ENCODE results near the gene NPAS1.

Gene NPAS1

GRCh38 chr19:47068876-47069406, 49.3 kb downstream of the NPAS1 start:
- TF ChIP-seq CTCF (conservative IDR thresholded peaks at IDR 0.05), result no peak
- no peak overlapping the region for H3K27ac ChIP-seq

GRCh38 chr19:47069795-47070194, 50.2 kb downstream of the NPAS1 start:
- H3K27ac ChIP-seq, result no peak overlapping the region
- no peak for TF ChIP-seq CTCF (conservative IDR thresholded peaks at IDR 0.05)

- no peak for TF ChIP-seq CTCF (conservative IDR thresholded peaks at IDR 0.05)
These were observed 51.1 kb downstream of the NPAS1 start for GRCh38 chr19:47070756-47071155.

GRCh38 chr19:47071731-47072130, 52.1 kb downstream of the NPAS1 start:
- TF ChIP-seq CTCF (conservative IDR thresholded peaks at IDR 0.05), result no peak
- no peak overlapping the region for H3K27ac ChIP-seq

More at GRCh38 chr19:47070756-47071155, 51.1 kb downstream of the NPAS1 start:
- H3K27ac ChIP-seq, result no peak overlapping the region

GRCh38 chr19:47072323-47072722, 52.7 kb downstream of the NPAS1 start:
- no peak overlapping the region for H3K27ac ChIP-seq
- TF ChIP-seq CTCF (conservative IDR thresholded peaks at IDR 0.05), result no peak

- no peak for TF ChIP-seq CTCF (conservative IDR thresholded peaks at IDR 0.05)
These were observed 53.9 kb downstream of the NPAS1 start for GRCh38 chr19:47073574-47073973.

GRCh38 chr19:47074621-47075020, 55.0 kb downstream of the NPAS1 start:
- TF ChIP-seq CTCF (conservative IDR thresholded peaks at IDR 0.05), result no peak
- no peak overlapping the region for H3K27ac ChIP-seq

More at GRCh38 chr19:47073574-47073973, 53.9 kb downstream of the NPAS1 start:
- no peak overlapping the region for H3K27ac ChIP-seq

Data from VCaP (cell line).